Endothelial cell of umbilical vein (primary cell): Measurements from ENCODE around the gene EDA. TPM values are rescaled to one million over a fixed set of nuclear protein-coding genes. Genes with fewer than 3 reads are reported as not detected.
A peak's percentile ranks its signal among the peaks of the same experiment; 100 is the strongest.

Source experiments
- BruUV-seq: library from RNA; stranded (reverse); fragments of 400-500 nt; replicated peaks from 2 replicates; lab custom pipeline; 2021; lab: Mats Ljungman, UMichigan
- CTCF ChIA-PET: fragments of 300-600, 350-600 bp; sonication (Branson Sonifier 250); formaldehyde crosslinking; loops from one replicate; lab custom pipeline; 2021; ENCODE audit warnings: antibody characterized with exemption, inconsistent platforms; lab: Charles Lee
- POLR2A ChIA-PET: fragments of 300-600, 350-600 bp; sonication (Branson Sonifier 250); formaldehyde crosslinking; loops from one replicate; lab custom pipeline; 2021; ENCODE audit warnings: antibody characterized with exemption, inconsistent platforms; lab: Charles Lee
- DNase-seq: peaks from one replicate; pipeline ENCODE4 v3.0.0-alpha.2; 2011; ENCODE audit warnings: low read depth, low spot score
- FAIRE-seq: peaks from 2 replicates; lab custom pipeline; 2011; peaks lifted over from hg19 to GRCh38; lab: Jason Lieb, UNC
- H2AFZ ChIP-seq: 2 replicates; pipeline ENCODE4 v1.6.0; 2012; ENCODE audit warnings: low read depth, low read length, control low read depth, inconsistent platforms
- H3K27ac ChIP-seq: 2 replicates; pipeline ENCODE4 v1.5.1; 2011; ENCODE audit warnings: low read depth, mild to moderate bottlenecking, control low read depth, low read length, moderate library complexity; ENCODE audit not compliant: insufficient read depth
- H3K27me3 ChIP-seq, 2 experiments: 2 replicates each; pipeline versions ENCODE4 v1.6.0 to v1.6.1; 2011; ENCODE audit warnings: low read length in 2 of 2, mixed read lengths in 1 of 2; ENCODE audit not compliant: control insufficient read depth in 2 of 2, insufficient read depth in 2 of 2
- H3K36me3 ChIP-seq, 2 experiments: 2 replicates in 1 of 2; 3 replicates in 1 of 2; pipeline ENCODE4 v1.5.1; 2011; ENCODE audit warnings: low read length in 2 of 2, mild to moderate bottlenecking in 1 of 2, moderate library complexity in 1 of 2; ENCODE audit not compliant: control insufficient read depth in 2 of 2, insufficient read depth in 2 of 2; ENCODE audit errors: extremely low read depth in 1 of 2
- H3K4me1 ChIP-seq: 3 replicates; pipeline ENCODE4 v1.5.1; 2011; ENCODE audit warnings: mild to moderate bottlenecking, low read length; ENCODE audit not compliant: control insufficient read depth, insufficient read depth; ENCODE audit errors: extremely low read depth
- H3K4me2 ChIP-seq: 2 replicates; pipeline ENCODE4 v1.6.1; 2011; ENCODE audit warnings: low read length, control low read depth, mixed read lengths; ENCODE audit not compliant: insufficient read depth
- H3K4me3 ChIP-seq, 3 experiments: fragments of 200-600 bp in 1 of 3; sonication (generic), shearing (Covaris generic) in 1 of 3; replicated peaks in 1 of 3; 2 replicates each; pipeline ENCODE4 v1.5.1; 2011 to 2016; ENCODE audit warnings: control low read depth in 3 of 3, low read length in 3 of 3, mild to moderate bottlenecking in 2 of 3, inconsistent platforms in 1 of 3, low read depth in 1 of 3, moderate library complexity in 1 of 3; ENCODE audit not compliant: insufficient read depth in 1 of 3
- H3K79me2 ChIP-seq: 2 replicates; pipeline ENCODE4 v1.6.0; 2012; ENCODE audit warnings: low read length, inconsistent platforms; ENCODE audit not compliant: control insufficient read depth, insufficient read depth
- H3K9ac ChIP-seq: replicated peaks from 2 replicates; pipeline ENCODE3; 2011; ENCODE audit warnings: low read length, control low read depth; ENCODE audit not compliant: insufficient read depth; ENCODE audit errors: extremely low read depth
- H3K9me1 ChIP-seq: replicated peaks from 3 replicates; pipeline ENCODE4 v1.6.0; 2011; ENCODE audit warnings: mild to moderate bottlenecking, low read length; ENCODE audit not compliant: control insufficient read depth, insufficient read depth; ENCODE audit errors: extremely low read depth
- H3K9me3 ChIP-seq: replicated peaks from 2 replicates; pipeline ENCODE4 v1.5.1; 2012; ENCODE audit warnings: low read length, inconsistent platforms; ENCODE audit not compliant: control insufficient read depth, insufficient read depth
- H4K20me1 ChIP-seq: replicated peaks from 2 replicates; pipeline ENCODE3; 2011; ENCODE audit warnings: mild to moderate bottlenecking, low read length; ENCODE audit not compliant: control insufficient read depth, insufficient read depth; ENCODE audit errors: extremely low read depth
- GATA2 ChIP-seq: IDR thresholded peaks from 2 replicates; pipeline ENCODE4 v1.7.0; 2011; ENCODE audit warnings: low read depth, mild to moderate bottlenecking, moderate library complexity, mixed read lengths, low read length; ENCODE audit not compliant: insufficient read length, insufficient read depth
- JUN ChIP-seq: IDR thresholded peaks from 2 replicates; pipeline ENCODE4 v1.6.1; 2011; ENCODE audit warnings: borderline replicate concordance, low read depth; ENCODE audit not compliant: insufficient read length, insufficient read depth
- dilution Hi-C: fragments of 300-500 bp; cut with MboI; formaldehyde crosslinking; loops from one replicate; pipeline ENCODE4 v1.15.0; 2019; ENCODE audit warnings: low sequenced_read_pairs; ENCODE audit not compliant: extremely low pct_ligation_motif_present
- intact Hi-C: fragments of 100-400 bp; cut with micrococcal nuclease; formaldehyde crosslinking; loops from one replicate; pipeline ENCODE4 v1.10.0; 2022
- polyA plus RNA-seq, 4 experiments: library from polyadenylated mRNA; depleted of rRNA in 3 of 4; stranded (reverse) in 3 of 4; unstranded in 1 of 4; fragments of >200 nt; gene quantifications; 2 replicates each; pipeline versions ENCODE4 v1.2.1 to v1.2.3, GENCODE V29; 2011 to 2012; ENCODE audit warnings: missing spikeins in 1 of 4
- total RNA-seq: library from RNA; stranded (reverse); gene quantifications from 2 replicates; pipeline ENCODE4 v1.2.3, GENCODE V29; 2021
- TF ChIP-seq, protein P1 (sequence below), 2 donors: IDR thresholded peaks; 1 replicate in 1 of 2; 2 replicates in 1 of 2; pipeline ENCODE4 v1.5.1; 2011; ENCODE audit warnings: low read length in 2 of 2, mild to moderate bottlenecking in 2 of 2, moderate library complexity in 2 of 2, control low read depth in 1 of 2, inconsistent platforms in 1 of 2, low read depth in 1 of 2; ENCODE audit not compliant: insufficient read depth in 1 of 2; ENCODE audit errors: extremely low read depth in 1 of 2

The EDA gene
- total and polyA plus RNA-seq, 2 donors (not counting 3 experiments of a cell fraction or from before 2014, with no cell fraction given) = 0.37 to 1.2 TPM

- FAIRE-seq (no peak), DNase-seq (no peak)
- H3K4me3 ChIP-seq = no peak overlapping the region
- no peak overlapping the region for H3K4me2 ChIP-seq
- H3K27me3 ChIP-seq = no peaks in the 10 kb centered on the region
- H3K79me2 ChIP-seq = no peaks in the 10 kb centered on the region
- intact Hi-C loops (no loop called here), dilution Hi-C loops (no loop called here)
- BruUV-seq = no TSS peak
- peaks cover 25% of the 10 kb centered on the region for H3K4me1 ChIP-seq
- H3K36me3 ChIP-seq = no peaks in the 10 kb centered on the region
- no peaks in the 10 kb centered on the region for H3K9me3 ChIP-seq
- no peak overlapping the region for H3K9ac ChIP-seq
- TF ChIP-seq, protein P1, sequence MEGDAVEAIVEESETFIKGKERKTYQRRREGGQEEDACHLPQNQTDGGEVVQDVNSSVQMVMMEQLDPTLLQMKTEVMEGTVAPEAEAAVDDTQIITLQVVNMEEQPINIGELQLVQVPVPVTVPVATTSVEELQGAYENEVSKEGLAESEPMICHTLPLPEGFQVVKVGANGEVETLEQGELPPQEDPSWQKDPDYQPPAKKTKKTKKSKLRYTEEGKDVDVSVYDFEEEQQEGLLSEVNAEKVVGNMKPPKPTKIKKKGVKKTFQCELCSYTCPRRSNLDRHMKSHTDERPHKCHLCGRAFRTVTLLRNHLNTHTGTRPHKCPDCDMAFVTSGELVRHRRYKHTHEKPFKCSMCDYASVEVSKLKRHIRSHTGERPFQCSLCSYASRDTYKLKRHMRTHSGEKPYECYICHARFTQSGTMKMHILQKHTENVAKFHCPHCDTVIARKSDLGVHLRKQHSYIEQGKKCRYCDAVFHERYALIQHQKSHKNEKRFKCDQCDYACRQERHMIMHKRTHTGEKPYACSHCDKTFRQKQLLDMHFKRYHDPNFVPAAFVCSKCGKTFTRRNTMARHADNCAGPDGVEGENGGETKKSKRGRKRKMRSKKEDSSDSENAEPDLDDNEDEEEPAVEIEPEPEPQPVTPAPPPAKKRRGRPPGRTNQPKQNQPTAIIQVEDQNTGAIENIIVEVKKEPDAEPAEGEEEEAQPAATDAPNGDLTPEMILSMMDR (IDR thresholded peaks at IDR 0.05; ENCODE audit: extremely low read depth in 1 of 2, insufficient read depth in 1 of 2, low read depth in 1 of 2, low read length in 2 of 2) = no peak
- TF ChIP-seq JUN = no peak
- TF ChIP-seq GATA2 = no peak
- H3K27ac ChIP-seq = no peak overlapping the region
- peak overlapping the region; percentile 42 for H2AFZ ChIP-seq
- no peaks in the 10 kb centered on the region for H3K9me1 ChIP-seq
- ChIA-PET POLR2A (no interaction called here), CTCF (interaction anchor here (0.8 kb wide), 1 partner anchor 55 kb away, joined by 4 read pairs; no protein-coding TSS in a partner anchor)
- no peaks in the 10 kb centered on the region for H4K20me1 ChIP-seq
Measured at GRCh38 chrX:70042399-70043371, 426.8 kb downstream of the EDA start.
